ENCODE data around the gene TREML1. TPM values are rescaled to one million over a fixed set of nuclear protein-coding genes. Genes with fewer than 3 reads are reported as not detected.

TREML1 gene
- total and polyA plus RNA-seq, 2 of the 4 experiments (the other 2 are of a cell fraction) = not detected

- no peak for TF ChIP-seq FOS (IDR thresholded peaks at IDR 0.05; ENCODE audit: low read depth, low read length)
These were observed 13.2 kb upstream of the TREML1 start (continued) for GRCh38 chr6:41167173-41167963.

GRCh38 chr6:41164551-41165120 lies 10.5 kb upstream of the TREML1 start:
- CTCF ChIA-PET = no interaction called here
- no peak overlapping the region for H3K4me2 ChIP-seq (ENCODE audit: low read depth, low read length)
- no peak overlapping the region for H2BK5ac ChIP-seq (ENCODE audit: low read depth, low read length, poor library complexity, severe bottlenecking)
- H4K5ac ChIP-seq (ENCODE audit: low read depth, low read length) = no peak overlapping the region
- no peak overlapping the region for H3K14ac ChIP-seq (replicated peaks; ENCODE audit: low read depth, low read length)
- H3K18ac ChIP-seq (ENCODE audit: low read depth, low read length) = no peak overlapping the region
- no peaks in the 10 kb centered on the region for H3K36me3 ChIP-seq (ENCODE audit: control insufficient read depth, insufficient read depth, low read length)
- H3K9ac ChIP-seq (ENCODE audit: low read depth, low read length) = no peak overlapping the region
- peaks cover 5% of the 10 kb centered on the region for H3K27me3 ChIP-seq (ENCODE audit: control insufficient read depth, insufficient read depth, low read length)
- no peak overlapping the region for H4K8ac ChIP-seq (ENCODE audit: low read depth in 2 of 2, low read length in 2 of 2)
- BruUV-seq (replicated peaks) = no TSS peak
- no peak overlapping the region for H3K27ac ChIP-seq (ENCODE audit: insufficient read depth, low read length)
- in situ Hi-C loops (cut with MboI; ENCODE audit: low sequenced_read_pairs) (no loop called here), intact Hi-C loops (cut with micrococcal nuclease) (no loop called here), dilution Hi-C loops (cut with HindIII; ENCODE audit: low sequenced_read_pairs, unreplicated experiment) (no loop called here)
- DNase-seq (no peak), ATAC-seq (ENCODE audit: low read depth) (no peak)
- H3K4me1 ChIP-seq (ENCODE audit: control insufficient read depth, insufficient read depth, low read length) = peaks cover 3% of the 10 kb centered on the region; the same call in 1 of the 2 replicates
- no peaks in the 10 kb centered on the region for H3K79me1 ChIP-seq (ENCODE audit: low read depth in 1 of 2, low read length in 2 of 2)
- no peak overlapping the region for H2BK15ac ChIP-seq (ENCODE audit: low read depth, low read length)
- H3K4me3 ChIP-seq (ENCODE audit: insufficient read depth, low read depth, low read length) = no peak overlapping the region
- no peak overlapping the region for H2BK20ac ChIP-seq (ENCODE audit: low read depth, low read length)
- H2BK120ac ChIP-seq (ENCODE audit: low read depth, low read length) = no peak overlapping the region
- H3K23ac ChIP-seq (ENCODE audit: low read depth, low read length) = no peak overlapping the region
- H2AK5ac ChIP-seq (ENCODE audit: low read depth, low read length) = no peak overlapping the region
- H3K9me3 ChIP-seq (ENCODE audit: control insufficient read depth, insufficient read depth, low read length) = no peaks in the 10 kb centered on the region
- H3K4ac ChIP-seq (ENCODE audit: low read depth, low read length) = no peak overlapping the region
- no peak overlapping the region for H4K91ac ChIP-seq (ENCODE audit: insufficient read depth, low read depth, low read length)
- no peak overlapping the region for H2AK9ac ChIP-seq (replicated peaks; ENCODE audit: low read depth, low read length, poor library complexity)
- H2AFZ ChIP-seq (replicated peaks; ENCODE audit: low read length, poor library complexity) = no peak overlapping the region
- no peak overlapping the region for H3K56ac ChIP-seq (ENCODE audit: extremely low read depth, insufficient read depth, low read length)
- no CpG with 5 or more reads among the region's 4 CpGs for WGBS, 2 experiments (ENCODE audit: extremely low coverage in 2 of 2, insufficient read length in 1 of 2)
- POLR2A ChIA-PET (ENCODE audit: unreplicated experiment) = no interaction called here
- no peaks in the 10 kb centered on the region for H3K9me1 ChIP-seq (ENCODE audit: insufficient read depth, low read length)
- no peaks in the 10 kb centered on the region for H4K20me1 ChIP-seq (ENCODE audit: insufficient read depth, low read length)
- no peak for TF ChIP-seq SMC3 (IDR thresholded peaks at IDR 0.05; ENCODE audit: low read depth, low read length)
- TF ChIP-seq MAZ (IDR thresholded peaks at IDR 0.05; ENCODE audit: borderline replicate concordance, low read depth, low read length) = no peak
- TF ChIP-seq CEBPB (IDR thresholded peaks at IDR 0.05; ENCODE audit: low read depth, low read length) = no peak
- no peak for TF ChIP-seq MAFK (IDR thresholded peaks at IDR 0.05; ENCODE audit: low read depth, low read length)
- no peak for TF ChIP-seq POLR2A (IDR thresholded peaks at IDR 0.05; ENCODE audit: low read depth, low read length)
- TF ChIP-seq ELK1 (IDR thresholded peaks at IDR 0.05; ENCODE audit: borderline replicate concordance, low read depth, low read length) = no peak
- TF ChIP-seq BHLHE40 (IDR thresholded peaks at IDR 0.05; ENCODE audit: low read depth, low read length) = no peak
- TF ChIP-seq MXI1 (IDR thresholded peaks at IDR 0.05; ENCODE audit: borderline replicate concordance, low read depth, low read length) = no peak
- no peak for TF ChIP-seq RCOR1 (IDR thresholded peaks at IDR 0.05; ENCODE audit: insufficient replicate concordance, low read length)
- no peak for TF ChIP-seq RAD21 (IDR thresholded peaks at IDR 0.05; ENCODE audit: low read length)
- TF ChIP-seq CHD1 (IDR thresholded peaks at IDR 0.05; ENCODE audit: low read depth, low read length) = no peak
- no peak for TF ChIP-seq FOS (IDR thresholded peaks at IDR 0.05; ENCODE audit: low read depth, low read length)
- TF ChIP-seq RFX5 (IDR thresholded peaks at IDR 0.05; ENCODE audit: low read depth, low read length) = no peak
- TF ChIP-seq NFE2L2 (IDR thresholded peaks at IDR 0.05; ENCODE audit: low read depth, low read length) = no peak
- TF ChIP-seq USF2 (IDR thresholded peaks at IDR 0.05; ENCODE audit: low read depth, low read length) = no peak

All from IMR-90 (cell line).